Mononuclear cell (primary cell): ENCODE results near the gene ARHGAP11A. TPM values are rescaled to one million over a fixed set of nuclear protein-coding genes. Genes with fewer than 3 reads are reported as not detected.
"Not testable (repeated sequence)": the region's sequence is repeated elsewhere in the genome, so short reads cannot be mapped to it uniquely, and the experiment has no call there.

Source experiments
- H3K27me3 ChIP-seq: 2 replicates; pipeline ENCODE4 v1.6.0; 2011; ENCODE audit warnings: low read length, control low read depth; ENCODE audit not compliant: insufficient read depth
- H3K4me1 ChIP-seq: 2 replicates; pipeline ENCODE4 v1.5.1; 2011; ENCODE audit warnings: mild to moderate bottlenecking, low read length, control low read depth; ENCODE audit not compliant: insufficient read depth
- H3K4me3 ChIP-seq: 2 replicates; pipeline ENCODE4 v1.5.1; 2011; ENCODE audit warnings: mild to moderate bottlenecking, low read length, moderate library complexity
- H3K9me3 ChIP-seq: 2 replicates; pipeline ENCODE4 v1.5.1; 2011; ENCODE audit warnings: low read depth, mild to moderate bottlenecking, control low read depth, low read length
- total RNA-seq: library from RNA; depleted of rRNA; stranded (reverse); fragments of >200 nt; gene quantifications from one replicate; pipeline ENCODE4 v1.2.3, GENCODE V29; 2012

The ARHGAP11A gene, protein sequence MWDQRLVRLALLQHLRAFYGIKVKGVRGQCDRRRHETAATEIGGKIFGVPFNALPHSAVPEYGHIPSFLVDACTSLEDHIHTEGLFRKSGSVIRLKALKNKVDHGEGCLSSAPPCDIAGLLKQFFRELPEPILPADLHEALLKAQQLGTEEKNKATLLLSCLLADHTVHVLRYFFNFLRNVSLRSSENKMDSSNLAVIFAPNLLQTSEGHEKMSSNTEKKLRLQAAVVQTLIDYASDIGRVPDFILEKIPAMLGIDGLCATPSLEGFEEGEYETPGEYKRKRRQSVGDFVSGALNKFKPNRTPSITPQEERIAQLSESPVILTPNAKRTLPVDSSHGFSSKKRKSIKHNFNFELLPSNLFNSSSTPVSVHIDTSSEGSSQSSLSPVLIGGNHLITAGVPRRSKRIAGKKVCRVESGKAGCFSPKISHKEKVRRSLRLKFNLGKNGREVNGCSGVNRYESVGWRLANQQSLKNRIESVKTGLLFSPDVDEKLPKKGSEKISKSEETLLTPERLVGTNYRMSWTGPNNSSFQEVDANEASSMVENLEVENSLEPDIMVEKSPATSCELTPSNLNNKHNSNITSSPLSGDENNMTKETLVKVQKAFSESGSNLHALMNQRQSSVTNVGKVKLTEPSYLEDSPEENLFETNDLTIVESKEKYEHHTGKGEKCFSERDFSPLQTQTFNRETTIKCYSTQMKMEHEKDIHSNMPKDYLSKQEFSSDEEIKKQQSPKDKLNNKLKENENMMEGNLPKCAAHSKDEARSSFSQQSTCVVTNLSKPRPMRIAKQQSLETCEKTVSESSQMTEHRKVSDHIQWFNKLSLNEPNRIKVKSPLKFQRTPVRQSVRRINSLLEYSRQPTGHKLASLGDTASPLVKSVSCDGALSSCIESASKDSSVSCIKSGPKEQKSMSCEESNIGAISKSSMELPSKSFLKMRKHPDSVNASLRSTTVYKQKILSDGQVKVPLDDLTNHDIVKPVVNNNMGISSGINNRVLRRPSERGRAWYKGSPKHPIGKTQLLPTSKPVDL
- total RNA-seq: 2.0 TPM

DNA sequence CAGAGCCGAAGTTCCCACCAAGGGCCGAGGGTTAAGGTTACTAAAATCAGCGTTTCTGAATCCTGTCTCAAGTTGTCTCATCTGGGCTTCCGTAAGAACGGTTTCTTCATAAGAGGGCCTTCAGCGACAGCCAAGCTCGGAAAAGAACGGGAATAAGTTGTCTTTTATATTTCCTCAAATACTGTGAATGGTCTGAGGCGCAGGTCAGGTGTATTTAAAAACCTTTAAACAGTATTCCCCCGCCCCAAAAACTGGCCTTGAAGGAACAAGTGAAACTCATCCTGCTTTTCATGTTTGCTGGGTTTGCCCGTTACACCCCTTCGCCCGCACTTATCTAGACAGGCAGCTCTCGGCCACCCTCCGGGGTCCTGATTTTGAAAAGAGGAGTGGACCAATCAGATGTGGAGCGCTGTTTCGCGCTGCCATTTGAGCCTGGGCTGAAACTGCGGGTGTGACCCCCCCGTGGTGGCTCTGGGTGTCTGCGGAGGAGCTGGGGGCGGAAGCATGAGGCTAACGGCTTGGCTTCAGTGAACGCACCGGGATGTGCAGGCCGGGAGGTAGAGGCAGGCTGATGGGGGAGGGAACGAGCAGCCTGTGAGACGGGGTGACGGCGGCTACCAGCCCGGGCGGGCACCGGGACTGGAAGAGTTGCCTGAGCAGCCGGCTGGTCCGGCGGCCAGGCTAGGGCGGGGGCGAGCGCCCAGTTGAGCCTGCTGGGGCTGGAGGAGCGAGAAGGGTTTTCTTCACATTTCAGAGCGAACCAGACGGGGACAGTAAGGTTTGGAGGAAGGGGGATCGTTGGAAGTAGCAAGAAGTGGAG is at the start of gene ARHGAP11A:
Gene ARHGAP11A (plus strand): TSS at position 454 of the 820 bp plus-strand sequence. CDS start 708 bp downstream, outside the sequence.
- H3K4me3 ChIP-seq: peak within 1 kb of the TSS; percentile 57
- not testable (repeated sequence) for H3K4me1 ChIP-seq, H3K9me3 ChIP-seq, H3K27me3 ChIP-seq

- H3K4me1 ChIP-seq, H3K4me3 ChIP-seq, H3K9me3 ChIP-seq, H3K27me3 ChIP-seq: not testable (repeated sequence)
Measured at GRCh38 chr15:32568988-32569387, 46.3 kb upstream of the ARHGAP11A start.

DNA sequence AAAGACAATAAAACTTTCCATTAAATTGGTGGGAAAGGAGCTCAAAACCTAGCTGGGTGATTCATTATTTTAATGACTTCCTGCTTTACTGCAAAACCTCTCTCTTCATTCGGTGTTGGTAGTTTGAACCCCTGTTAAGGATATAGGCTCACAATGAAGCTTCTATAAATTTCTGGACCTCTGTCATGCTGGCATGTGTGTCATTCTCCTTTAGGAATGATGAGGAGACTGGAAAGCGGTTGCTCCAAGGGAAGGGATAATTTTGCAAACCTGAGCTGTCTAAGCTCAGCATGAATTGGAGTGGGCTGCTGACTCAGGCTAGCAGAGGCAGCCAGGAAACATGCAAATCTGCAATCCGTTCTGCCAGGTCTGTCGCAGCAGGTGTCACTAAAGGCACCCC is 36.8 kb upstream of the ARHGAP11A start:
- not testable (repeated sequence) for H3K9me3 ChIP-seq, H3K4me1 ChIP-seq, H3K4me3 ChIP-seq, H3K27me3 ChIP-seq

DNA sequence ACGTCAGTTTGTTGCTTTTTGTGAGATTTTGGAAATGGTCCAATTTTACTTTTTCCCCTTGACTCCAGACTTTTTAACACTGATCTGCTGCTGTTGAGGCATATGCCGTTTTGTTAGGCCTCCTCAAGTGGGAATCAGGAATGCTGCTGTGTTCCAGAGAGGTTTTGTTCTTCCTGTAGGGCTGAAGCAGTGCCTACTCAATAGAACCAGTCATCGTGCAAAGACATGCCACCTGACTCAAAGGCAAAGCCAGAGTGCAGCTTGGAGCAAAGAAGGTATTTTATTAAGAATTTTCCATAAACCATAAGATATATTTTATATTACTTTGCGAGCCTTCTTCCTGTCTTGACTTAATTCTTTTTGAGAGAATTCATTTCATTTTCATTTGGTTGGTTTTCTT is 29.5 kb upstream of the ARHGAP11A start:
- H3K4me3 ChIP-seq, H3K4me1 ChIP-seq, H3K27me3 ChIP-seq, H3K9me3 ChIP-seq: not testable (repeated sequence)

GRCh38 chr15:32593151-32593550 is 22.2 kb upstream of the ARHGAP11A start, which contains the start of gene GOLGA8N:
TSS of gene GOLGA8N (plus strand) at chr15:32593456.
- not testable (repeated sequence) for H3K9me3 ChIP-seq, H3K4me3 ChIP-seq, H3K4me1 ChIP-seq

DNA sequence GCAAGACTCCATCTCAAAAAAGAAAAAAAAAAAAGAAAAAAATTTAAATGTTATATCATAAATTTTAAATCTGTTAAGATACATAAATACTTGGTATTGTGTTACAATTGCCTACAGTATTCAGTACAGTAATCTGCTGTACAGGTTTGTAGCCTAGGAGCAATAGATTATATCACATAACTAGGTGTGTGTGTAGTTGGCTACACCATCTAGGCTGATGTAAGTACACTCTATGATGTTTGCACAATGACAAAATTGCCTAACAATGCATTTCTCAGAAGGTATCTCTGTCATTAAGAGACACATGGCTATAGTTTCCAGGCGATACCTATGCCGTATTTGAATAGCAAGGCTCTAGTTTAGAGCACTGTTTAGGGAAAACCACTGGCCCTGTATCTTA is 5.8 kb upstream of the ARHGAP11A start:
- not testable (repeated sequence) for H3K27me3 ChIP-seq, H3K4me3 ChIP-seq, H3K4me1 ChIP-seq, H3K9me3 ChIP-seq

More at GRCh38 chr15:32593151-32593550, 22.2 kb upstream of the ARHGAP11A start, which contains the start of gene GOLGA8N:
- not testable (repeated sequence) for H3K27me3 ChIP-seq

GRCh38 chr15:32610719-32611118 is 4.6 kb upstream of the ARHGAP11A start:
- H3K4me3 ChIP-seq: not testable (repeated sequence)

GRCh38 chr15:32614712-32615050 is 623 bp upstream of the ARHGAP11A start:
- not testable (repeated sequence) for H3K9me3 ChIP-seq, H3K4me1 ChIP-seq, H3K27me3 ChIP-seq
- peak overlapping the region; percentile 57 for H3K4me3 ChIP-seq

More at GRCh38 chr15:32610719-32611118, 4.6 kb upstream of the ARHGAP11A start:
- not testable (repeated sequence) for H3K27me3 ChIP-seq, H3K9me3 ChIP-seq, H3K4me1 ChIP-seq

DNA sequence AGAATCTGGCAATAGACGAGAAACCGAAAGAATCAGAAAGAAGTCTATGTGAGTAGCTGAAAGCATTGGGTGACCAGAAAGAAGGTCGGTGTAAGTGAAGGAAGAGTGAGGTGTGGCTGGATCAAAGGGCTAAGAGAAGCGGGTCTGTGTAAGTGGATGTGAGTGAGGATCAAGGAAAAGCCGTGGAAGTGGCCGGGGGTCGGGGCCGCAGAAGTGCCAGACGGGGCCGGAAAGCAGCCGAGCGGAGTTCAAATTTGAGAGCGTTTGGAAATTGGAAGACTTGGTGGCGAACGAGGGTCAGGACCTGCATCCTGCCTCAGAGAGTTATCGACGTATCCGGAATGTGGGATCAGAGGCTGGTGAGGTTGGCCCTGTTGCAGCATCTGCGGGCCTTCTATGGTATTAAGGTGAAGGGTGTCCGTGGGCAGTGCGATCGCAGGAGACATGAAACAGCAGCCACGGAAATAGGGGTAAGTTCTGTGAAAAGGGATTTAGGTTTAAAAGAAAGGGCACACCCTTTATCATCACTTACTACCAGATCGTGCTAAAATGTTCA is 645 bp downstream of the ARHGAP11A start:
- not testable (repeated sequence) for H3K4me1 ChIP-seq

GRCh38 chr15:32636410-32636809 is 21.1 kb downstream of the ARHGAP11A start:
- Histone ChIP-seq H3K9me3 (no peaks in the 10 kb centered on the region), H3K4me3 (no peak overlapping the region), H3K27me3 (no peaks in the 10 kb centered on the region), H3K4me1 (no peaks in the 10 kb centered on the region)

More for the DNA sequence above, 645 bp downstream of the ARHGAP11A start:
- not testable (repeated sequence) for H3K27me3 ChIP-seq, H3K9me3 ChIP-seq
- H3K4me3 ChIP-seq: peak overlapping the region; percentile 57

- Histone ChIP-seq H3K4me1 (no peaks in the 10 kb centered on the region), H3K27me3 (no peaks in the 10 kb centered on the region), H3K9me3 (no peaks in the 10 kb centered on the region), H3K4me3 (no peak overlapping the region)
Measured at GRCh38 chr15:32636908-32637567, 21.7 kb downstream of the ARHGAP11A start.

GRCh38 chr15:32637704-32638103 is 22.4 kb downstream of the ARHGAP11A start:
- Histone ChIP-seq H3K27me3 (no peaks in the 10 kb centered on the region), H3K4me1 (no peaks in the 10 kb centered on the region), H3K4me3 (no peak overlapping the region), H3K9me3 (no peaks in the 10 kb centered on the region)

DNA sequence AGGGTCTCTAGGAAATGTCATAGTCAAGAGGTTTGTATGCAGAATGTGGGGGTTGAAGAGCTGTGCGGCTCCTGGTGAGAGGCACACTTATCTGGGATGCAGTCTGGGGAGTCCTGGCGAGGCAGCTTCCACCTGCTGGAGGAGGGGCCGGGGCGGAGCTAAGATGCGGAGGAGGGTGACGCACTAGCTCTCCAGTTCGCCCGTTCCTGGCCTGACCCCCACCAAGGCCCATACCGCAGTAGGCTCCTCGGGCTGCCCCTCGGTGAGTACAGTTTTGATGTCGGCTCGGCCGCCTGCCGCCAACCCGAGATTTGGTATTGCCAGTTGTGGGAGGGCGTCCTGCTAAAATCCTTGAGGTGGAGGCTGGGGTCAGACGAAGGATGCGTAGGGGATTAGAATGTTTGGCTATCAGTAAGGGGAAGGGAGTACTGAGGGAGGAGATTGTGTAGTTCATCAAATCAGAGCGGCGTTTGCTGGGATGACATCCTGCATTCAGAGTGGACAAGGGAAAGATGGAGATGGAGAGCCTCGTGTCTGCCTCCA is 26.3 kb downstream of the ARHGAP11A start, which contains the start of gene SCG5:
Gene SCG5 (plus strand): TSS at position 194 of the 543 bp plus-strand sequence. CDS start 1,883 bp downstream, outside the sequence.
- Histone ChIP-seq H3K4me3 (no peak within 1 kb of the TSS), H3K27me3 (no peaks in the 10 kb centered on the region), H3K9me3 (no peaks in the 10 kb centered on the region), H3K4me1 (no peaks in the 10 kb centered on the region)
